Measurements from ENCODE around the gene PRR18.

DNA sequence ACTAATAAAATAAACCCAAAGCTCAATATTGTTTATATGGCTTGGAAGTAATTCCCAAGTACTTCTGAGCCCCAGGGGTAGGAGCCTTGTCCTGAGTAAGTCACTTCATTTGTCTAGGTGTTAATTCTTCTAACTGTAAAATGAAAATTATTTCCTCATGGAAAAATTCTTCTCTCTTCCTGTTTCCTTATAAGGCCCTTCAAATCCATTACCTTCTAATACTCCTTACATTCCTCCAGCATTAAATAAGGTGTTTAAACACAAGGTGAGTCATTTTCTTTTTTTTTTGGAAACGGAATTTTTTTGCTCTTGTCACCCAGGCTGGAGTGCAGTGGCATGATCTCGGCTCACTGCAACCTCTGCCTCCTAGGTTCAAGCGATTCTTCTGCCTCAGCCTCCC lies 41.9 kb downstream of the PRR18 start:
- TF ChIP-seq POLR2A (IDR thresholded peaks at IDR 0.05; ENCODE audit: low read length) (no peak), GATA1 (IDR thresholded peaks at IDR 0.05; ENCODE audit: low read depth, low read length) (no peak)
